ENCODE data around the gene CAB39L.

- TF ChIP-seq, protein P1, sequence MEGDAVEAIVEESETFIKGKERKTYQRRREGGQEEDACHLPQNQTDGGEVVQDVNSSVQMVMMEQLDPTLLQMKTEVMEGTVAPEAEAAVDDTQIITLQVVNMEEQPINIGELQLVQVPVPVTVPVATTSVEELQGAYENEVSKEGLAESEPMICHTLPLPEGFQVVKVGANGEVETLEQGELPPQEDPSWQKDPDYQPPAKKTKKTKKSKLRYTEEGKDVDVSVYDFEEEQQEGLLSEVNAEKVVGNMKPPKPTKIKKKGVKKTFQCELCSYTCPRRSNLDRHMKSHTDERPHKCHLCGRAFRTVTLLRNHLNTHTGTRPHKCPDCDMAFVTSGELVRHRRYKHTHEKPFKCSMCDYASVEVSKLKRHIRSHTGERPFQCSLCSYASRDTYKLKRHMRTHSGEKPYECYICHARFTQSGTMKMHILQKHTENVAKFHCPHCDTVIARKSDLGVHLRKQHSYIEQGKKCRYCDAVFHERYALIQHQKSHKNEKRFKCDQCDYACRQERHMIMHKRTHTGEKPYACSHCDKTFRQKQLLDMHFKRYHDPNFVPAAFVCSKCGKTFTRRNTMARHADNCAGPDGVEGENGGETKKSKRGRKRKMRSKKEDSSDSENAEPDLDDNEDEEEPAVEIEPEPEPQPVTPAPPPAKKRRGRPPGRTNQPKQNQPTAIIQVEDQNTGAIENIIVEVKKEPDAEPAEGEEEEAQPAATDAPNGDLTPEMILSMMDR (IDR thresholded peaks at IDR 0.05; ENCODE audit: insufficient read depth, low read length, poor library complexity, severe bottlenecking): no peak
- TF ChIP-seq EZH2phosphoT487 (conservative IDR thresholded peaks at IDR 0.05; ENCODE audit: low read length): no peak
Measured at GRCh38 chr13:49455007-49455398, 11.1 kb upstream of the CAB39L start.
